Upper lobe of right lung (tissue), 1 donor: ENCODE results near the gene LHX3. TPM values are rescaled to one million over a fixed set of nuclear protein-coding genes. Genes with fewer than 3 reads are reported as not detected.

ENCODE experiments used
- ATAC-seq: fragments of 200-7000 bp; cut with Tn5 transposase; one replicate; pipeline ENCODE4 v1.9.1; 2020; ENCODE audit warnings: mild to moderate bottlenecking, moderate library complexity
- DNase-seq: peaks from one replicate; pipeline ENCODE4 v3.0.0-alpha.2; 2020
- H3K27ac ChIP-seq: fragments of 200-600 bp; one replicate; pipeline ENCODE4 v1.8.0; 2022
- H3K27me3 ChIP-seq: fragments of 200-600 bp; one replicate; pipeline ENCODE4 v1.8.0; 2022; ENCODE audit warnings: mild to moderate bottlenecking
- H3K36me3 ChIP-seq: fragments of 200-600 bp; one replicate; pipeline ENCODE4 v1.8.0; 2022
- H3K4me1 ChIP-seq: fragments of 200-600 bp; one replicate; pipeline ENCODE4 v1.8.0; 2022
- H3K4me3 ChIP-seq: fragments of 200-600 bp; one replicate; pipeline ENCODE4 v1.8.0; 2022; ENCODE audit warnings: mild to moderate bottlenecking
- H3K9me3 ChIP-seq: fragments of 200-600 bp; one replicate; pipeline ENCODE4 v1.8.0; 2022
- CTCF ChIP-seq: fragments of 200-600 bp; IDR thresholded peaks from one replicate; pipeline ENCODE4 v1.8.0; 2022; ENCODE audit warnings: antibody characterized with exemption
- intact Hi-C: fragments of 100-400 bp; cut with DNase I; formaldehyde crosslinking; loops from one replicate; pipeline ENCODE4 v1.11.0; 2022
- total RNA-seq: library from RNA; stranded (reverse); fragmentation: NEBNext Ultra II Directional; extraction: Animal tissue kit (Norgen Biotek cat#: 25700); gene quantifications from one replicate; pipeline ENCODE4 v1.2.1, GENCODE V29; 2021
- donor health status: DM: no; HTN: yes; CAD: no; lungs with severe emphysema.

Gene LHX3
- total RNA-seq, 1 donor from 2014 or later = not detected

- TF ChIP-seq CTCF = no peak
- H3K36me3 ChIP-seq = no peaks in the 10 kb centered on the region
- intact Hi-C loops = no loop called here
- H3K27ac ChIP-seq = no peak overlapping the region
- ATAC-seq (no peak), DNase-seq (no peak)
- no peak overlapping the region for H3K4me3 ChIP-seq
- no peaks in the 10 kb centered on the region for H3K9me3 ChIP-seq
- no peaks in the 10 kb centered on the region for H3K4me1 ChIP-seq
- H3K27me3 ChIP-seq = no peaks in the 10 kb centered on the region
Observed at GRCh38 chr9:136228107-136228875, 23.4 kb upstream of the LHX3 start.

GRCh38 chr9:136226680-136227407 lies 21.9 kb upstream of the LHX3 start:
- DNase-seq (no peak), ATAC-seq (no peak)

GRCh38 chr9:136225748-136226679 lies 21.1 kb upstream of the LHX3 start:
- ATAC-seq (peak; percentile 88), DNase-seq (peak; percentile 76)
- TF ChIP-seq CTCF = peak; percentile 69
- H3K4me3 ChIP-seq = no peak overlapping the region
- H3K4me1 ChIP-seq = no peaks in the 10 kb centered on the region
- H3K36me3 ChIP-seq = peaks cover 8% of the 10 kb centered on the region
- H3K27me3 ChIP-seq = no peaks in the 10 kb centered on the region
- no peaks in the 10 kb centered on the region for H3K9me3 ChIP-seq
- H3K27ac ChIP-seq = no peak overlapping the region
- intact Hi-C loops = no loop called here

More at GRCh38 chr9:136226680-136227407, 21.9 kb upstream of the LHX3 start:
- intact Hi-C loops = no loop called here
- no peak for TF ChIP-seq CTCF
- Histone ChIP-seq H3K36me3 (peaks cover 8% of the 10 kb centered on the region), H3K9me3 (no peaks in the 10 kb centered on the region), H3K4me1 (no peaks in the 10 kb centered on the region), H3K27me3 (no peaks in the 10 kb centered on the region), H3K27ac (no peak overlapping the region), H3K4me3 (no peak overlapping the region)

- no peak for TF ChIP-seq CTCF
- ATAC-seq (no peak), DNase-seq (no peak)
- peaks cover 8% of the 10 kb centered on the region for H3K36me3 ChIP-seq
- H3K27ac ChIP-seq = no peak overlapping the region
- intact Hi-C loops = no loop called here
- H3K4me3 ChIP-seq = no peak overlapping the region
- no peaks in the 10 kb centered on the region for H3K4me1 ChIP-seq
- H3K9me3 ChIP-seq = no peaks in the 10 kb centered on the region
- no peaks in the 10 kb centered on the region for H3K27me3 ChIP-seq
Observed at GRCh38 chr9:136225366-136225747, 20.4 kb upstream of the LHX3 start.

- no peak for TF ChIP-seq CTCF
- DNase-seq (no peak), ATAC-seq (no peak)
- H3K4me1 ChIP-seq = no peaks in the 10 kb centered on the region
- no peaks in the 10 kb centered on the region for H3K27me3 ChIP-seq
- no peak overlapping the region for H3K4me3 ChIP-seq
- no peaks in the 10 kb centered on the region for H3K9me3 ChIP-seq
- intact Hi-C loops = no loop called here
- peaks cover 9% of the 10 kb centered on the region for H3K36me3 ChIP-seq
- no peak overlapping the region for H3K27ac ChIP-seq
Observed at GRCh38 chr9:136223871-136224640, 19.1 kb upstream of the LHX3 start.
